ENCODE data around the gene ABCA12. TPM values are rescaled to one million over a fixed set of nuclear protein-coding genes. Genes with fewer than 3 reads are reported as not detected.
"Not testable (repeated sequence)": the region's sequence is repeated elsewhere in the genome, so short reads cannot be mapped to it uniquely, and the experiment has no call there.

The ABCA12 gene
- polyA plus RNA-seq, 1 experiment, result 0.01 TPM

DNA sequence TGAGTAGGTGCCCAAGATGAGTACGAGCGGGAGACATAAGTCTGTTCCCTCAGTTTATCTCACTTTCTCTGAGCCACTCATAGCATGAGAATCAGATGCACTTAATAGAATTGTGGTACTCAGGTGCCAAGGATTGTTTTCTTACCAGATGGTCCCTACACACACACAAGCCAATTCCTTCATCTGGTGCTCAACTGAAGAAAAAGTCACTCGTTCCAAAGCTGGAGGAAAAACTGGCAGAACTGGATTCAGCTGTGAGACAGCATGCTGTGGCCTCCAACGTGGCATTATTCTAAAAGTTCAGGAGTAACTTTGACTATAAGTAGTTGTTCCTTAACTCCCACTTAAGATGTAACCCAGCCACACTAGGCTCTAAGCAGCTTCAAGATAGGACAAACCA, 33.4 kb upstream of the ABCA12 start:
- TF ChIP-seq, protein P1, sequence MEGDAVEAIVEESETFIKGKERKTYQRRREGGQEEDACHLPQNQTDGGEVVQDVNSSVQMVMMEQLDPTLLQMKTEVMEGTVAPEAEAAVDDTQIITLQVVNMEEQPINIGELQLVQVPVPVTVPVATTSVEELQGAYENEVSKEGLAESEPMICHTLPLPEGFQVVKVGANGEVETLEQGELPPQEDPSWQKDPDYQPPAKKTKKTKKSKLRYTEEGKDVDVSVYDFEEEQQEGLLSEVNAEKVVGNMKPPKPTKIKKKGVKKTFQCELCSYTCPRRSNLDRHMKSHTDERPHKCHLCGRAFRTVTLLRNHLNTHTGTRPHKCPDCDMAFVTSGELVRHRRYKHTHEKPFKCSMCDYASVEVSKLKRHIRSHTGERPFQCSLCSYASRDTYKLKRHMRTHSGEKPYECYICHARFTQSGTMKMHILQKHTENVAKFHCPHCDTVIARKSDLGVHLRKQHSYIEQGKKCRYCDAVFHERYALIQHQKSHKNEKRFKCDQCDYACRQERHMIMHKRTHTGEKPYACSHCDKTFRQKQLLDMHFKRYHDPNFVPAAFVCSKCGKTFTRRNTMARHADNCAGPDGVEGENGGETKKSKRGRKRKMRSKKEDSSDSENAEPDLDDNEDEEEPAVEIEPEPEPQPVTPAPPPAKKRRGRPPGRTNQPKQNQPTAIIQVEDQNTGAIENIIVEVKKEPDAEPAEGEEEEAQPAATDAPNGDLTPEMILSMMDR (IDR thresholded peaks at IDR 0.05; ENCODE audit: insufficient read depth, low read depth, low read length), result no peak
- CTCF ChIA-PET, result interaction anchor here (0.8 kb wide), 1 partner anchor 30 kb away, joined by 3 read pairs; no protein-coding TSS in a partner anchor
- Histone ChIP-seq H3K36me3 (ENCODE audit: control insufficient read depth, insufficient read depth, low read length) (no peaks in the 10 kb centered on the region), H3K4me3 (ENCODE audit: low read depth, low read length) (no peak overlapping the region), H3K27me3 (ENCODE audit: control insufficient read depth, insufficient read depth, low read length) (no peaks in the 10 kb centered on the region)
- DNase-seq (ENCODE audit: low read depth), result no peak
- POLR2A ChIA-PET, result no interaction called here

DNA sequence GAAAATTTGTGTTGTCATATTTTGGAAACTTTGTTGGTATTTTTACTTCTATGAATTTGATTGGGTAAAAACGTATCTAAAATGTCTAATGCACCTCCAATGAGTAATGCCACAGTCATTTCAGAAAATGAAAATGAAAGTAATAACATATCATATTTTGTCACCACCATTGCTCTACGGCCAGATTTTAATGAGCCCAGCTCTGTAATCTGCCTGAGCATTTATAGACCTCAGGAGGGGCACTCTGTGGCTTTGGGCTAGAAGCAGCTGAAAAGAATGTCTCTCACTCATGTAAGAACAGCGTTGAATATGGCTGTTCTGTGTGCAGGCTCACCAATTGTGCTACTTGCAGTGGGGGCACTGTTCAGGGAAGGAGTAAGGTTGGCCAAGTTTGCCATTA, 32.7 kb upstream of the ABCA12 start:
- peak; percentile 6 for DNase-seq (ENCODE audit: low read depth)
- POLR2A ChIA-PET, result no interaction called here
- Histone ChIP-seq H3K27me3 (ENCODE audit: control insufficient read depth, insufficient read depth, low read length) (no peaks in the 10 kb centered on the region), H3K36me3 (ENCODE audit: control insufficient read depth, insufficient read depth, low read length) (no peaks in the 10 kb centered on the region), H3K4me3 (ENCODE audit: low read depth, low read length) (no peak overlapping the region)
- TF ChIP-seq, protein P1 (IDR thresholded peaks at IDR 0.05; ENCODE audit: insufficient read depth, low read depth, low read length), result no peak
- CTCF ChIA-PET, result interaction anchor here (0.5 to 0.8 kb wide), 2 partner anchors 30 to 221 kb away, joined by 3 read pairs; no protein-coding TSS in a partner anchor

DNA sequence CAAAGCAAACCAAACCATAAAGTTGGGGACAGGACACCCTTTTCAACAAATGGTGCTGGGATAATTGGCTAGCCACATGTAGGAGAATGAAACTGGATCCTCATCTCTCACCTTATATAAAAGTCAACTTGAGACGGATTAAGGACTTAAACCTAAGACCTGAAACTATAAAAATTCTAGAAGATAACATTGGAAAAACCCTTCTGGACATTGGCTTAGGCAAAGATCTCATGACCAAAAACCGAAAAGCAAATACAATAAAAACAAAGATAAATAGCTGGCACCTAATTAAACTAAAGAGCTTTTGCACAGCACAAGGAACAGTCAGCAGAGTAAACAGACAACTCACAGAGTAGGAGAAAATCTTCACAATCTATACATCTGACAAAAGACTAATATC, 28.1 kb upstream of the ABCA12 start:
- POLR2A ChIA-PET; CTCF ChIA-PET; H3K27me3 ChIP-seq (ENCODE audit: control insufficient read depth, insufficient read depth, low read length); H3K36me3 ChIP-seq (ENCODE audit: control insufficient read depth, insufficient read depth, low read length); DNase-seq (ENCODE audit: low read depth); H3K4me3 ChIP-seq (ENCODE audit: low read depth, low read length): not testable (repeated sequence)

DNA sequence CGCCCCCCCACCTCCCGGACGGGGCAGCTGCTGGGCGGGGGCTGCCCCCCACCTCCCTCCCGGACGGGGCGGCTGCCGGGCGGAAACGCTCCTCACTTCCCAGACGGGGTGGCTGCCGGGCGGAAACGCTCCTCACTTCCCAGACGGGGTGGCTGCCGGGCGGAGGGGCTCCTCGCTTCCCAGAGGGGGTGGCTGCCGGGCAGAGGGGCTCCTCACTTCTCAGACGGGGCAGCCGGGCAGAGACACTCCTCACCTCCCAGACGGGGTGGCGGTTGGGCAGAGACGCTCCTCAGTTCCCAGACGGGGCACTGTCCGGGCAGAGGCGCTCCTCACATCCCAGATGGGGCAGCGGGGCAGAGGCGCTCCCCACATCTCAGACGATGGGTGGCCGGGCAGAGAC, 24.9 kb upstream of the ABCA12 start:
- H3K4me3 ChIP-seq (ENCODE audit: low read depth, low read length); H3K27me3 ChIP-seq (ENCODE audit: control insufficient read depth, insufficient read depth, low read length); H3K36me3 ChIP-seq (ENCODE audit: control insufficient read depth, insufficient read depth, low read length); CTCF ChIA-PET; POLR2A ChIA-PET; DNase-seq (ENCODE audit: low read depth): not testable (repeated sequence)

DNA sequence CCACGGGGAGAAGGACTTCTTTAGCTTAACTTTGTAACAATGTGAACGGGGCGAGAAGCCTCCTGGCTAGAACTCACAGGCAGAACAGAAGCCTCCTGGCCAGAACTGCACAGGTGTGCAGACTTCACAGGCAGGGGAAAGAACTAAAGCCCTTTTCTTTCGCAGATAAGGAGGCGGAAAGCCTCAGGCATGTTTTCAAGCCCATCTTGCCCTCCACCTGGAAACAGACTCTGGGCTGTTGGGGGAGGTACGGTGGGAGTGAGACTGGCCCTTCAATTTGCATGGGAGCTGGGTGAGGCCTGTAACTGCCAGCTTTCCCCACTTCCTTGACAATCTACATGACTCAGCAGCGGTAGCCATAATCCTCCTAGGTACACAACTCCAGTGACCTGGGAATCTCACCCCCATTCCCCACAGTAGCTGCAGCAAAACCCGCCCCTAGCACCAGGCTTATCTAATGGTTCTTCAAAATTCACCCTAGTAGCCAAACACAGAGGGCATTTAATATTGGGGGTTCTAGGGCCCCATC, 22.9 kb upstream of the ABCA12 start:
- TF ChIP-seq, protein P1 (IDR thresholded peaks at IDR 0.05; ENCODE audit: insufficient read depth, low read depth, low read length), result no peak
- H3K27me3 ChIP-seq (ENCODE audit: control insufficient read depth, insufficient read depth, low read length), result no peaks in the 10 kb centered on the region
- CTCF ChIA-PET, result no interaction called here
- POLR2A ChIA-PET, result no interaction called here
- no peak for DNase-seq (ENCODE audit: low read depth)
- no peaks in the 10 kb centered on the region for H3K36me3 ChIP-seq (ENCODE audit: control insufficient read depth, insufficient read depth, low read length)
- no peak overlapping the region for H3K4me3 ChIP-seq (ENCODE audit: low read depth, low read length)

DNA sequence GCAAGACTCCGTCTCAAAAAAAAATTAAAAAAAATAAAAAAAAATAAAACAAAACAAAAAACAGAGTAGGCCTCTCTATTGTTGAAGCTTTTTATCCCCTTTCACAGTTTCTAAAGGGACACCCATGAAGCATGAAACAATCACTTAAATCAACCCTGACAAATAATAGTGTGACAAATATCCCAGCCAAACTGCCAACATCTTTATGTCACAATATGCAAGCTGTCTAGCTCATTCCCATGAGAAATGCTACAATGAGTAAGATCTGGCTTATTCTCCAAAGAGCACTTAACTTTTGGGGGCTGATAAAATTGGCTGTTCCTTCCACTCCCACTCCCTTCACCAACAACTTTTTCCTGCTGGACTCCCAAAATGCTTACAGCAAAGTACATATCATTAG, 21.7 kb upstream of the ABCA12 start:
- Histone ChIP-seq H3K36me3 (ENCODE audit: control insufficient read depth, insufficient read depth, low read length) (no peaks in the 10 kb centered on the region), H3K4me3 (ENCODE audit: low read depth, low read length) (no peak overlapping the region), H3K27me3 (ENCODE audit: control insufficient read depth, insufficient read depth, low read length) (no peaks in the 10 kb centered on the region)
- DNase-seq (ENCODE audit: low read depth), result no peak
- POLR2A ChIA-PET, result no interaction called here
- TF ChIP-seq, protein P1 (IDR thresholded peaks at IDR 0.05; ENCODE audit: insufficient read depth, low read depth, low read length), result no peak
- CTCF ChIA-PET, result no interaction called here

Data from BJ (cell line).